ENCODE measurements around the gene SLC22A31.

The SLC22A31 gene

DNA sequence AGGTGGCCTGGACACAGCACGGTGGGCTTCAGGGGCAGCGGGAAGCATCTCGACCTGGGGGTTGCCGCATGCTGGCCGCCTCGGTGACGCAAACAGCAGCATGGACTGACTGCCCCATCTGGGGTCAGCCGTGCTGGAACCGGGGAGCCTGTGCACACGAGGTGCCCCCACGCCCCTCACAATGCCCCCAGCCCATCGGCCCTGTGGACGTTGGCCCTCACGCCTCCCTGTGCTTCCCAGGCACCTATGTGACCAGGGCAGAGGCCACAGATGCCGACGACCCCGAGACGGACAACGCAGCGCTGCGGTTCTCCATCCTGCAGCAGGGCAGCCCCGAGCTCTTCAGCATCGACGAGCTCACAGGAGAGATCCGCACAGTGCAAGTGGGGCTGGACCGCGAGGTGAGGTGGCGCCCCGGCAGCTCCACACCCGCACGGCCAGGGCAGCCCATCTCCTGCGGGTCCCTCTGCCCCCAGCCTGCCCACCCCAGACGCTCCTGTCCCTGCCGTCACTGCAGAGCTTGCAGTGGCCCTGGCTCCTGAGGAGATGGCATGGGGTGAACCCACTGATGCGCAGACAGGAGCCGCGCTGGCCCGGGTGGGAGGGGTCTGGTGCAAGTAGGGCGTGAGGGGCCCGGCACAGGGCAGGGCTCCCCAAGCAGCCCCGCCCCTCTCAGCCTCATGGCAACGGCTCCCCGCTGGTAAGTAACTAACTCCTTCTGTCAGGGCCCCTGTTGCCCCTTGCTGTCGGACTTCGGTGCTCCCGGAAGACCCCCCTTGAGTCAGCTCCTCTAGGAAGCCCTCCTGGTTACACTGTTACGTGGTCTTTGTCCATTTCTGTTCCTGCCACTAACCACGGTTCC, 15.2 kb downstream of the SLC22A31 start:
- Histone ChIP-seq H3K9ac (ENCODE audit: low read length) (no peak overlapping the region), H3K36me3 (ENCODE audit: control insufficient read depth, insufficient read depth, low read length) (no peaks in the 10 kb centered on the region), H3K9me3 (ENCODE audit: control insufficient read depth, insufficient read depth, low read depth, low read length) (no peaks in the 10 kb centered on the region), H3K4me1 (ENCODE audit: control insufficient read depth, insufficient read depth, low read length) (no peaks in the 10 kb centered on the region), H3K27me3 (ENCODE audit: control insufficient read depth, insufficient read depth, low read length) (peaks cover 37% of the 10 kb centered on the region; the same call in 1 of the 2 replicates), H3K27ac (ENCODE audit: low read depth, low read length) (no peak overlapping the region), H3K4me3 (ENCODE audit: low read depth, low read length) (no peak overlapping the region)

DNA sequence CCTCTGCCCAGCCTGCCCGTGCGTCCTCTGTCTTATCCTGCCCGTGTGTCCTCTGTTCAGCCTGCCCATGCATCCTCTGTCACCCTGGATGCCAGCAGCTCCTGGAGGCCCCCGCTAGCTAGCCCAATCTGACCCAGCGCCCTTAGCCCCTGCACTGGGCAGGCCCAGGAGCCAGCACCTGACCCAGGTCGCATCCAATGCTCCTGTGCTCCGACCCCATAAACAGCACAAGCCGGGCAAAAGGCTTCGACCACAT, 15.7 kb downstream of the SLC22A31 start:
- H3K27ac ChIP-seq (ENCODE audit: low read depth, low read length) = no peak overlapping the region
- no peak overlapping the region for H3K4me3 ChIP-seq (ENCODE audit: low read depth, low read length)
- peaks cover 32% of the 10 kb centered on the region; the same call in 1 of the 2 replicates for H3K27me3 ChIP-seq (ENCODE audit: control insufficient read depth, insufficient read depth, low read length)
- H3K9ac ChIP-seq (ENCODE audit: low read length) = no peak overlapping the region
- H3K36me3 ChIP-seq (ENCODE audit: control insufficient read depth, insufficient read depth, low read length) = no peaks in the 10 kb centered on the region
- H3K9me3 ChIP-seq (ENCODE audit: control insufficient read depth, insufficient read depth, low read depth, low read length) = no peaks in the 10 kb centered on the region
- H3K4me1 ChIP-seq (ENCODE audit: control insufficient read depth, insufficient read depth, low read length) = no peaks in the 10 kb centered on the region

DNA sequence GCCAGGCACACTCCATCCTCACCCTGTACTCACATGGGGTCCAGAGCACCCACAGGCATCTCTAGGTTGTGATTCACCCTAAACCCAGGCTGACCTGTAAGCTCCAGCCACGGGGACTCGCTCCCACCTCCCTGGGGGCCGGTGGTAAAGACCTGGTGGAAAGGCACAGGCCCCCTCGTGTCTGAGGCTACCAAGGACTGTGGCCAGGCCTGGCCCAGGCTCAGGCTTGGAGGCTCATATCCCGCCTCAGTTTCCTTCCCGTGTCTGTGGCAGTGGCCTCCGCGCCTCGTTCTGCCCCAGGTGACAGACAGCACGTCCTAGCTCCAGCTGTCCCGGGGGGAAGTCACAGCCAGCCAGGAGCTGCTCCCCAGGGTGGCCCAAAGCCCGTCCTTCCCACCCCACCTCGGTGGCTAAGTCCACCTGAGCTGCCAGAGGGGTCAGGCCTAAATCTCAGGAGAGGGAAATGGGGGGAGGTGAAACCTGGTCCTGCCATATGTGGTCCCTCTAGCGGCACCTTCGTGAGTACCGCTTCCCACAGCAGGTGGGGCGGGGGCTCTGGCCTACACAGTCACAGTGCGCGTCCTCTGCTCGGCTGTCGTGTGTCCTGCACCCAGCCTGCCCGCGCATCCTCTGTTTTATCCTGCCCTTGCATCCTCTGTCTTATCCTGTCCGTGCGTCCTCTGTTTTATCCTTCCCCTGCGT, 16.2 kb downstream of the SLC22A31 start:
- no peak overlapping the region for H3K9ac ChIP-seq (ENCODE audit: low read length)
- no peak overlapping the region for H3K27ac ChIP-seq (ENCODE audit: low read depth, low read length)
- no peaks in the 10 kb centered on the region for H3K4me1 ChIP-seq (ENCODE audit: control insufficient read depth, insufficient read depth, low read length)
- H3K4me3 ChIP-seq (ENCODE audit: low read depth, low read length) = no peak overlapping the region
- H3K27me3 ChIP-seq (ENCODE audit: control insufficient read depth, insufficient read depth, low read length) = peaks cover 27% of the 10 kb centered on the region; the same call in 1 of the 2 replicates
- H3K36me3 ChIP-seq (ENCODE audit: control insufficient read depth, insufficient read depth, low read length) = no peaks in the 10 kb centered on the region
- no peaks in the 10 kb centered on the region for H3K9me3 ChIP-seq (ENCODE audit: control insufficient read depth, insufficient read depth, low read depth, low read length)

DNA sequence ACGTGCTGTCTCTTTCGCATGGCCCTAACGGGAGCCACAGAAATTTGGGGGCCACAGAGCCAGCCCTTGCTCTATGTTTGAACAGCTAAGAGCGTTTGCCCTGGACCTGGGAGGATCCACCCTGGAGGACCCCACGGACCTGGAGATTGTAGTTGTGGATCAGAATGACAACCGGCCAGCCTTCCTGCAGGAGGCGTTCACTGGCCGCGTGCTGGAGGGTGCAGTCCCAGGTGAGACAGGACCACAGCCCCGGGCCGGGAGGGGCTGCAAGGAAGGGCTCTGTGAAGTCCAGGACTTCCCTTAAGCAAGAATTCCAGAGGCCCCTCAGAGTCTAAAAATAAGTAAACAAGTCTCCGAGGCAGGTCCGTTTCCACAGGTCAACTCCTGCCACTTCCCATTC, 16.9 kb downstream of the SLC22A31 start:
- no peak overlapping the region for H3K27ac ChIP-seq (ENCODE audit: low read depth, low read length)
- no peak overlapping the region for H3K4me3 ChIP-seq (ENCODE audit: low read depth, low read length)
- H3K36me3 ChIP-seq (ENCODE audit: control insufficient read depth, insufficient read depth, low read length) = no peaks in the 10 kb centered on the region
- peaks cover 27% of the 10 kb centered on the region; the same call in 1 of the 2 replicates for H3K27me3 ChIP-seq (ENCODE audit: control insufficient read depth, insufficient read depth, low read length)
- H3K9ac ChIP-seq (ENCODE audit: low read length) = no peak overlapping the region
- no peaks in the 10 kb centered on the region for H3K9me3 ChIP-seq (ENCODE audit: control insufficient read depth, insufficient read depth, low read depth, low read length)
- no peaks in the 10 kb centered on the region for H3K4me1 ChIP-seq (ENCODE audit: control insufficient read depth, insufficient read depth, low read length)

DNA sequence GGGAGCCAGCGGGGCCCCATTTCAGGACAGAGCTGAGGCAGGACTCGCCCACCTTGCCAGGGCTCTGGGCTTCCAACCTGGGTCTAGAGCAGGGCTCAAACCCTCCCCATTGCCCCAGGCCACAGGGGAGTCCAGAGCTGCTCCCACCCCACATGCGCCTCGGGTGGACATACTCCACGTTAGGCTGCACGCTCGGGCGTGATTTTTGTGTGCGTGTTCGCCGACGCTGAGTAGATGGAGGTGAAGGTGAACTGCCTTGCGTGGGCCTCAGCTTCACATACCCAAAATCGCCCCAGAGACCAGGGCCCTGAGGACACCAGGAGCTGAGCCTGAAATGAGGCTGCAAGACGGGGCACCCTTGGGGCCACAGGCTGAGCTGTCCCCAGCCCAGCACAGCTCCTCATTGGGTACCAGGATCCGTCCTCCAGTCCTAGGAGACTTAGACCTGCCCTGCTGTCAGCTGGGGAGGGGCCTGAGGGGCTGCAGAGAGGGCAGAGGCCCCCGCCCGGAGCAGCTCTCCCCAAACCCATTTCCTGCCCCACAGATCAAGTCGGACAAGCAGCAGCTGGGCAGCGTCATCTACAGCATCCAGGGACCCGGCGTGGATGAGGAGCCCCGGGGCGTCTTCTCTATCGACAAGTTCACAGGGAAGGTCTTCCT, 20.6 kb downstream of the SLC22A31 start:
- Histone ChIP-seq H3K4me1 (ENCODE audit: control insufficient read depth, insufficient read depth, low read length) (no peaks in the 10 kb centered on the region), H3K36me3 (ENCODE audit: control insufficient read depth, insufficient read depth, low read length) (no peaks in the 10 kb centered on the region), H3K27me3 (ENCODE audit: control insufficient read depth, insufficient read depth, low read length) (peaks cover 16% of the 10 kb centered on the region; the same call in 1 of the 2 replicates)

DNA sequence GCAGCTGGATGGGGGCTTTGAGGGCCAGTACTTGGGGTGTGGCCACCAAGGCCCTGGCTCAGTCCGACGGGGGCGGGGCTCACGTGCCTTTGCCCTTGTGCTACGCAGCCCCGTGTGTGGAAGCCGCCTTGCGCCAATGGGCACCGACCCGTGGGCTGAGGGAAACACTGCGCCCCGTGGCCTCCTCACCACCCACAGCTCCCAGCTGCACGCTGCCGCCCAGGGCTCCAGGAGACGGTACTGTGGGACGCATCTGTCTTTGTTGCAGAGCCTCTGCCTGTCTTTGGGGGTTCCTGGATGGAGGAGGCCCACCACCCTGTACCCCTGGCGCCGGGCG, 21.2 kb downstream of the SLC22A31 start:
- Histone ChIP-seq H3K27me3 (ENCODE audit: control insufficient read depth, insufficient read depth, low read length) (peaks cover 10% of the 10 kb centered on the region; the same call in 1 of the 2 replicates), H3K4me1 (ENCODE audit: control insufficient read depth, insufficient read depth, low read length) (no peaks in the 10 kb centered on the region), H3K27ac (ENCODE audit: low read depth, low read length) (no peak overlapping the region)

More for the DNA sequence above, 20.6 kb downstream of the SLC22A31 start:
- H3K9me3 ChIP-seq (ENCODE audit: control insufficient read depth, insufficient read depth, low read depth, low read length) = no peaks in the 10 kb centered on the region
- H3K9ac ChIP-seq (ENCODE audit: low read length) = no peak overlapping the region
- no peak overlapping the region for H3K4me3 ChIP-seq (ENCODE audit: low read depth, low read length)
- no peak overlapping the region for H3K27ac ChIP-seq (ENCODE audit: low read depth, low read length)

DNA sequence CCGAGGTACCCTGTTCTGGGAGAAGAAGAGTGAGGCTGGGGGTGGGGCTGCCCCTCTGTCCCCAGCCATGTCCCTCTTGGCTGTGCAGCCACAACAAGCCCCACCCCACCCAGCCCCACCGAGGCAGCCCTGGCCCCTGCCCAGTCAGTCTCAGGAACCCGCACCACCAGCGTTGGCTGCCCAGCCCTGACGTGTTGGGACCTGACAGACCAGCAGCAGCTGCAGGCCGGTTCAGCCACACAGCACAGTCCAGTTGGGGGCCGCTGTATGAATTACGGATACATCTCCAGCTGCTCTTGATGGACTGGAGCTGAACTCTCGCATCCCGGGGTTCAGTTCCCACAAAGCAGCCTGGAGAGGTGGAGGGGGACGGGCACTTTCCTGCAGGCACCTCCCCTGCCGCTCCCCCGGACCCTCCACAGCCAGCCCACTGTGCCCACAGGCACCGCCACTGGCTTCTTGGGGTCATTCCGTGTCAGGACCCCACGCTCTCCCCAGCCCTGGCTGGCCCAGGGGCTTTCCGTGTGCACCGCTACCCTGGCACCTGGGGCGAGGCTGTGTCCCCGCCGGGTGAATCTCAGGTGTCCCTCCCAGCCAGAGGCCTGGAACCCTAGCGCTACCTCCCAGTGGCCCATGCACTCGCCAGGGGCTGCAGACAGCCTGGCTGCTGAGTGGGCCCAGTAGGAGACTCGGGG, 21.7 kb downstream of the SLC22A31 start:
- Histone ChIP-seq H3K4me1 (ENCODE audit: control insufficient read depth, insufficient read depth, low read length) (peaks cover 4% of the 10 kb centered on the region; the same call in 1 of the 2 replicates), H3K27me3 (ENCODE audit: control insufficient read depth, insufficient read depth, low read length) (peaks cover 9% of the 10 kb centered on the region; the same call in 1 of the 2 replicates), H3K27ac (ENCODE audit: low read depth, low read length) (no peak overlapping the region), H3K36me3 (ENCODE audit: control insufficient read depth, insufficient read depth, low read length) (no peaks in the 10 kb centered on the region), H3K9ac (ENCODE audit: low read length) (no peak overlapping the region), H3K9me3 (ENCODE audit: control insufficient read depth, insufficient read depth, low read depth, low read length) (no peaks in the 10 kb centered on the region), H3K4me3 (ENCODE audit: low read depth, low read length) (no peak overlapping the region)

More for the DNA sequence above, 21.2 kb downstream of the SLC22A31 start:
- H3K36me3 ChIP-seq (ENCODE audit: control insufficient read depth, insufficient read depth, low read length) = no peaks in the 10 kb centered on the region
- H3K4me3 ChIP-seq (ENCODE audit: low read depth, low read length) = no peak overlapping the region
- H3K9ac ChIP-seq (ENCODE audit: low read length) = no peak overlapping the region
- H3K9me3 ChIP-seq (ENCODE audit: control insufficient read depth, insufficient read depth, low read depth, low read length) = no peaks in the 10 kb centered on the region

DNA sequence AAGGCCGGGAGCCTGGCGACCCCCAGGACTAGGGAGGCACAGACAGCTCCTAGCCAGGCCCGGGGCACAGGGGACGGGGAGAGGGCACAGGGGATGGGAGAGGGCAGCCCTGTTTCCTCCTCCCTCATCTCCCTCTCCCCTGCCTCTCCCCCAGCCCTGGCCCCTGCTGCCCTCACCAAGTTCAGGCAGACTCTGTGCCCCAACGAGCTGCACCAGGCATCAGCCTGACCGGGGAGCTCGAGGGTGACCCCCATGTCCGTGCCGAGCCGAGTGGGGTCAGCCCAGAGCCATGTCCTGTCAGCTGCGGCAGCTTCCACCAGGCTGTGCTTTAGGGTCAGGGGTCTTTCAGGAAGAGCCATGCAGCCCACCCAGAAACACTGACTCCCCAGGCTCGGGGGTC, 22.8 kb downstream of the SLC22A31 start:
- Histone ChIP-seq H3K9me3 (ENCODE audit: control insufficient read depth, insufficient read depth, low read depth, low read length) (no peaks in the 10 kb centered on the region), H3K4me3 (ENCODE audit: low read depth, low read length) (no peak overlapping the region), H3K9ac (ENCODE audit: low read length) (no peak overlapping the region), H3K27ac (ENCODE audit: low read depth, low read length) (no peak overlapping the region), H3K4me1 (ENCODE audit: control insufficient read depth, insufficient read depth, low read length) (peaks cover 11% of the 10 kb centered on the region; the same call in 1 of the 2 replicates), H3K27me3 (ENCODE audit: control insufficient read depth, insufficient read depth, low read length) (peaks cover 14% of the 10 kb centered on the region), H3K36me3 (ENCODE audit: control insufficient read depth, insufficient read depth, low read length) (no peaks in the 10 kb centered on the region)

DNA sequence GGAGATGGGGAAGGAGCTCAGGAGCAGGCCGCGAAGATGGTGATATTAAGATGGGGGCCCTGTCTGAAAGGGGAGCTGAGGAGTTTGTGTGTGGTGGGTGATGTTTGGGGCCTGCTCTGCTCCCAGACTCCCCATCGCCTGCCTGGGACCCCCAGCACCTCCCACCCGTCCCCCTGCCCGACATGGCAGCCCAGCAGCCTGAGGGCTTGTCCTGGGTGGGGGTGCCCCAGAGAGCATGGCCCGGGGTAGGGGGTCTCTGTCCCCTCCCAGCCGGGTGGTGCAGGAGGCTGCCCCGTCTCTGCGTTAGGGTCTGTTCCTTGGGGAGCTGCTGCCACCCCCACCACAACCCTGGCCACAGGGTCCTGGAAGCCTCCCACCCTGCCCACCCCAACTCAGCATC, 23.6 kb downstream of the SLC22A31 start:
- no peak overlapping the region for H3K9ac ChIP-seq (ENCODE audit: low read length)
- no peaks in the 10 kb centered on the region for H3K36me3 ChIP-seq (ENCODE audit: control insufficient read depth, insufficient read depth, low read length)

DNA sequence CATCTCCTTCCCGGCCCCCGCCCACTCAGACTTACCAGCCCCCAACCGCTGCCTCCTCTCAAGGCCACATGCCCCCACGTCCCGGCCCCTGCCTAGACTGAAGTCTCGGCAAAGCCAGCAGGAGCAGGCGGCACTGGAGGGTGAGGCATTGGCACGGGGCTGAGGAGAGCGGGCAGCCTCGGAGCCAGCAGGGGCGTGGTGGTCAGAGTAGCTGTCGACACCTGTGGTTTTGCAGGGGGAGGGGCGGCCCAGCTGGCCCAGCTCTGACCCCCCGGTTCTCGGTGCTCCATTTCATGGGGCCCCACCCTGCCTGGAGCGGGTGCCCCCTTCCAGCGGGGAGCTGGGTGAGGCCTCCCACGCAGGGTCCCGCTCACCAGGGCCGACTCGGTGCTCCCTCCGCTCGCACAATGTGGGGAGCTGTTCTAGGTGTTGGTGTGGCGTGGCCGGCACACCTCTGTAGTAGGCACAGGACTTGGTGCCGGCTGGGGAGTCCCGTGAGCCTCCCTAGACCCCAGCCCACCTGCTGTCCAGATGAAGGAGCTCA, 24.1 kb downstream of the SLC22A31 start:
- no peaks in the 10 kb centered on the region for H3K36me3 ChIP-seq (ENCODE audit: control insufficient read depth, insufficient read depth, low read length)
- H3K9me3 ChIP-seq (ENCODE audit: control insufficient read depth, insufficient read depth, low read depth, low read length) = no peaks in the 10 kb centered on the region
- H3K9ac ChIP-seq (ENCODE audit: low read length) = no peak overlapping the region
- peaks cover 23% of the 10 kb centered on the region for H3K27me3 ChIP-seq (ENCODE audit: control insufficient read depth, insufficient read depth, low read length)
- H3K4me1 ChIP-seq (ENCODE audit: control insufficient read depth, insufficient read depth, low read length) = peaks cover 14% of the 10 kb centered on the region; the same call in 1 of the 2 replicates
- H3K27ac ChIP-seq (ENCODE audit: low read depth, low read length) = no peak overlapping the region
- no peak overlapping the region for H3K4me3 ChIP-seq (ENCODE audit: low read depth, low read length)

More for the DNA sequence above, 23.6 kb downstream of the SLC22A31 start:
- Histone ChIP-seq H3K27ac (ENCODE audit: low read depth, low read length) (no peak overlapping the region), H3K4me1 (ENCODE audit: control insufficient read depth, insufficient read depth, low read length) (peaks cover 13% of the 10 kb centered on the region; the same call in 1 of the 2 replicates), H3K4me3 (ENCODE audit: low read depth, low read length) (no peak overlapping the region), H3K27me3 (ENCODE audit: control insufficient read depth, insufficient read depth, low read length) (peaks cover 22% of the 10 kb centered on the region), H3K9me3 (ENCODE audit: control insufficient read depth, insufficient read depth, low read depth, low read length) (no peaks in the 10 kb centered on the region)

Measured in HUES6 (cell line).